Stimulated activated CD4-positive, alpha-beta T cell treated with anti-CD3 and anti-CD28 coated beads, TNF-alpha, amount 100 ng/mL, for 1 hour (primary cell): Measurements from ENCODE around the gene MAGEA11.
"Not testable (repeated sequence)": the region's sequence is repeated elsewhere in the genome, so short reads cannot be mapped to it uniquely, and the experiment has no call there.

ENCODE experiments used
- DNase-seq, 3 donors: peaks; one replicate each; pipeline ENCODE4 v3.0.0-alpha.2; 2020; ENCODE audit warnings: low read depth in 3 of 3, low spot score in 1 of 3

The MAGEA11 gene, protein sequence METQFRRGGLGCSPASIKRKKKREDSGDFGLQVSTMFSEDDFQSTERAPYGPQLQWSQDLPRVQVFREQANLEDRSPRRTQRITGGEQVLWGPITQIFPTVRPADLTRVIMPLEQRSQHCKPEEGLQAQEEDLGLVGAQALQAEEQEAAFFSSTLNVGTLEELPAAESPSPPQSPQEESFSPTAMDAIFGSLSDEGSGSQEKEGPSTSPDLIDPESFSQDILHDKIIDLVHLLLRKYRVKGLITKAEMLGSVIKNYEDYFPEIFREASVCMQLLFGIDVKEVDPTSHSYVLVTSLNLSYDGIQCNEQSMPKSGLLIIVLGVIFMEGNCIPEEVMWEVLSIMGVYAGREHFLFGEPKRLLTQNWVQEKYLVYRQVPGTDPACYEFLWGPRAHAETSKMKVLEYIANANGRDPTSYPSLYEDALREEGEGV

DNA sequence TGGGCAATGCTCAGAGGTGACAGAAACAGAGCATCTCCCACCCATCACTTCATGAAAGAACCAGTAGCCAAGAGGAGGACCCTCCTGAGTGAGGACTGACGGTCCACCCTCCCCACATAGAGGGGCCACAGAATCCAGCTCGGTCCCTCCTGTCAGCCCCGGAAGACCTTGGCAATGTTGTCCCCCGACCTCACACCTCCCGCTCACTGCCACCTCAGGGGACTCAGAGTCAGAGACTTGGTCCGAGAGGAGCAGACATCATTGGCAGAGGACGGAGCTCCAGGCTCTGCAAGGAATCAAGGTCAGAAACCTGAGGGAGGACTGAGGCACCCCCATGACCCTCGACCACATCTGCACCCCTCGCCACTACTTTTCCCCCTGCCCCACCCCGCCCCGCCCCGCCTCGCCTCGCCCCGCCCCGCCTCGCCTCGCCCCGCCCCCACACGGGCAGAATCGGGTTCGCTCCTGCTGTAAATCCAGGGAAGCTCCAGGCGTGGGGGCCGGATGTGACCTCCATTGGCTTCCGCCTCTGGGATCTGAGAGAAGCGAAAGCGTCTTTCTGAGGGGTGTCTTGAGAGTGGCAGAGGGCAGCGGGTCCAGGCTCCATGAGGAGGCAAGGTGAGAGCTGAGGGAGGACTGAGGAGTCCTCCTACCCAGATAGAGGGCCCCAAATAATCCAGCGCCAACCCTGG is at the start of gene MAGEA11:
MAGEA11 (plus strand) TSS at position 516 of the 692 bp plus-strand sequence. CDS start 1,100 bp downstream, outside the sequence.
- no peak for DNase-seq

DNA sequence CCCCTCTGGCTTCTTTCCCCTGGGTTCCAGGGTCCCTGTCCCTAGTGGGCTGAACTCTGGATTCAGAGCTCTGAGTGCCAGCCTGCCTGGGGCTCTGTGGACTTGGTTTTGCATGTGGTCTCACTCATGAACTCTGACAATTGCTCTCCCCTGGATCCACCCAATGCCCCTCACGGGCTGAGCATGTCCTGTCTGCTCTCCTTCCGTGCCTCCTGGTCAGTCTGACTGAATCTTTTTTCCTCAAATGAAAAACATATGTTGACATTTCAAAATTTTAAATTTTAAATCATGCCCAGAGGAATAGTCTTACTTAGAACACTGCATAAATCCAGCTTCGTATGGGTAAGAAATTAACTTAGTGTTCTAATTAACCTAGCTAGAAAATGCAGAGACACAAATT is 36.8 kb upstream of the MAGEA11 start:
- not testable (repeated sequence) for DNase-seq

DNA sequence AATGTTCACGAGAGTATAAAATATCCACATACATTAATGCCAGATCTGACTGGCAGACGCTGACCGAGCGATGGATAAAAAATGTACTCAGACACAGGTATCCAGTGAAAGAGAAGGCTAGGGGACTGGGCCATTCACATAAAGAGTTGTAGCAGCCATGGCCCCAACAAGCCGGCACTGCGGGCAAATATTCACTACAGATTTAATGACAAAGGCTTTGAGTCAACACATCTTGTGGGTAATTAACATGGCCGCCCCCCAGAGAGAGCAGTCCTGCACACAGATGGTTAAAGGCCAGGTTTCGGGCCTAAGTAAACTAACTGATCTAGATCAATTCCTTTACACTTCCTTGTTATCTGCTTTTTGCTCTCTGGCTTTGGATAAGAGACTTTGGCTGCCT is 36.3 kb upstream of the MAGEA11 start:
- DNase-seq: not testable (repeated sequence)

GRCh38 chrX:149679164-149679678 is 32.6 kb upstream of the MAGEA11 start:
- not testable (repeated sequence) for DNase-seq

- DNase-seq: no peak
Observed at GRCh38 chrX:149681182-149681581, 30.7 kb upstream of the MAGEA11 start.

- DNase-seq: no peak
Observed at GRCh38 chrX:149682031-149682430, 29.8 kb upstream of the MAGEA11 start.

DNA sequence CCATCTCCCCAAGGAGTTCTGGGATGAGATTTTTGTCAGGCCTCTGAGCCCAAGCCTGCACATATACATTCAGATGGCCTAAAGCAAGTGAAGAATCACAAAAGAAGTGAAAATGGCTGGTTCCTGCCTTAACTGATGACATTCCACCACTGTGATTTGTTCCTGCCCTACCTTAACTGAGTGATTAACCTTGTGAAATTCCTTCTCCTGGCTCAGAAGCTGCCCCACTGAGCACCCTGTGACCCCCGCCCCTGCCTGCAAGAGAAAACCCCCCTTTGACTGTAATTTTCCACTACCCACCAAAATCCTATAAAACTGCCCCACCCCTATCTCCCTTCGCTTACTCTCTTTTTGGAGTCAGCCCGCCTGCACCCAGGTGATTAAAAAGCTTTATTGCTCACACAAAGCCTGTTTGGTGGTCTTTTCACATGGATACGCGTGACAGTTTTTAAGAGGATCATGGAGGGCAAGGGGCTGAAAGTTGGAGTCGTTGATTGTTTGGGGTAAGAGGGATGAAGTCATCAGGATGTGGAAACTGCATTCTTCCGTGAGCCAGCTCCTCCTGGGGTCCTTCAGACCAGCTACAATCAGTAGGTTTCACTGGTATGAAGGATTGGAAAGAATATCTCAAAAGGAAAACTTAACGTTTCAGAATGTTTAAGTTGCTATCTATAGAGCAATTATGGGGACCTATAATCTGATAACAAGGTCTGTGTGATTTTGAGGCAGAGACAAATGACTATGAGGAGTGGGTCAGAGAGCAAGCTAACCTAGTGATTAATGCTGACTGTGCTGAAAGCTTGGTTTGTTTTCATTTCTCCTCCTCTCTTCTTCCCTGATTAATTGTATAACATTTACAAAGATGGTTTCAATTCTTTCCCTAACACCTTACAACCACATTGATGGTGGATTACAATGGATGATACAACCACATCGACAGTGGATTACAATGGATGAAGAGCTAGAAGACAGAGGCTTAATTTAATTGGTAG is 28.6 kb upstream of the MAGEA11 start:
- DNase-seq: no peak

DNA sequence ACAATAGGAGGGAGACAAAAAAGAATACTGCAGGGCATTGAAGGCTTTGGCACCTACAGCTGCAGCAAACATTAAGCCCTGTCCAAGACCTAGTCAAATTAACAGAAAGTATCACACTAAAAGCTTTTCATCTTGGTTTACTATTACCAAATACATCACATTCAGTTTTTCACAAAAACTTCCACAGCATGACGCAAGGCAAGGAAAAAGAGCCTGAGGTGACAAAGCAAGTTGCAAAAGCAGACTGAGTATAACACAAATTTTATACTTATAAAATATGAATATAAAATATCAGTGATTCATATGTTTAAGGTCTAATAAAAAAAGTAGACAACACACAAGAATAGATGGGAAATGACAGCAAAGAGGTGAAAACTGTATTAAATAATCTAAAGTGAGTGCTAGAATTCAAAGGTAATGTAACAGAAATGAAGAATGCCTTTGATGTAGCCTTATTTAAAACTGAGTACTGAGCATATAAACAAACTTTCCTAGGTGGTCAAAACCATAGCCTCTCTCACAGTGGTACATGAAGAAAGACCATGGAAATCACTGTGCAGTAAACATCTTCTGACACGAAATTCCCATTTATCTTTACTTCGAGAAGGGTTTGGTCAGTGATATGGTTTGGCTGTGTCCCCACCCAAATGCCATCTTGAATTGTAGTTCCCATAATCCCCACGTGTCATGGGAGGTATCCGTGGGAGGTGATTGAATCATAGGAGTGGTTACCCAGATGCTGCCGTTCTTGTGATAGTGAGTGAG is 27.7 kb upstream of the MAGEA11 start:
- DNase-seq: no peak

GRCh38 chrX:149687991-149688390 is 23.9 kb upstream of the MAGEA11 start:
- no peak for DNase-seq

- DNase-seq: no peak
Observed at GRCh38 chrX:149688552-149688951, 23.3 kb upstream of the MAGEA11 start.

DNA sequence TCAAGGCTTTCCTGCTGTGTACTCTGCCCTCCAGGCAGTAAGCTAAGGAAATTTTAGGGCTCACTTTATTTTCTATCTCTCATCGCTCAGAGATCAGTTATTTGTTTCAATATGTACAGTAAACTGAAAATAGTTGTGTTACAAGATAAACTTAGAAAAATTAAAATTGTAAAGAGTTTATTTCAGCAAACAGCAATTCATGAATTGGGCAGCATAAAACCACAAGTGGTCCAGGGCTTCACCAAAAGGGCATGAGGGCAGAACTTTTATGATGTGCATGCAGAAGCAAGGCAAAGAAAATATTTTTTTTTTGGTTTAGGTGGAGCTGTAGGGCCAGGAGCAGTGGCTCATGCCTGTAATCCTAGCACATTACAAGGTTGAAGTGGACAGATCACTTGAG is 20.1 kb upstream of the MAGEA11 start:
- no peak for DNase-seq

DNA sequence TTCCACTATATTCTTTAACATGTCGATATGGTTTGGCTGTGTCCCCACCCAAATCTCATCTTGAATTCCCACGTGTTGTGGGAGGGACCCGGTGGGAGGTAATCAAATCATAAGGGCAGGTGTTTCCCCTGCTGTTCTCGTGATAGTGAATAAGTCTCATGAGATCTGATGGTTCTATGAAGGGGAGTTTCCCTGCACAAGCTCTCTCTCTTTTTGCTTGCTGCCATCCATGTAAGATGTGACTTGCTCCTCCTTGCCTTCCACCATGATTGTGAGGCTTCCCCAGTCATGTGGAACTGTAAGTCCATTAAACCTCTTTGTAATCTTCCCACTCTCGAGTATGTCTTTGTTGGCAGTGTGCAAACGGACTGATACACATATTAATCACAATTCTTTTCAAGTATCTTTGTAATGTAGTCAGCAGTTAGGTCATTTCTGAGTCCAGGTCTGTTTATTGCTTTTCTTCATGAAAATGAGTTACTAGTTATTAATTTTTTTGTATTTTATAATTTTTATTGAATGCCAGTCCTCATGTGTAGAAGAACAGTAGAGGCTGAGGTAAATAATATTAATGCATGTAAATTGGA is 19.1 kb upstream of the MAGEA11 start:
- DNase-seq: not testable (repeated sequence)

DNA sequence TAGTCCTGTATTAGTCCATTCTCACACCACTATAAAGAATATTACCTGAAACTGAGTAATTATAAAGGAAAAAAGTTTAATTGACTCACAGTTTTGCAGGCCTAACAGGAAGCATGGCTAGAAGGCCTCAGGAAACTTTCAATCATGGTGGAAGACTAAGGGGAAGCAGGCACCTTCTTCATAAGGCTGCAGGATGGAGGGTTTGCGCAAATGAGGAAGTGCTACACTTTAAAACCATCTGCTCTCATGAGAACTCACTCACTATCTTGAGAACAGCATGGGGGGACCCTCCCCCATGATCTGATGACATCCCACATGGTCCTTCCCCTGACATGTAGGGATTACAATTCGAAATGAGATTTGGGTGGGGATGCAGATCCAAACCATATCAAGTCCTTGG is 12.1 kb upstream of the MAGEA11 start:
- DNase-seq: no peak

- DNase-seq: no peak
Observed at GRCh38 chrX:149704664-149705063, 7.2 kb upstream of the MAGEA11 start.

GRCh38 chrX:149707147-149707901 is 4.5 kb upstream of the MAGEA11 start:
- no peak for DNase-seq

DNA sequence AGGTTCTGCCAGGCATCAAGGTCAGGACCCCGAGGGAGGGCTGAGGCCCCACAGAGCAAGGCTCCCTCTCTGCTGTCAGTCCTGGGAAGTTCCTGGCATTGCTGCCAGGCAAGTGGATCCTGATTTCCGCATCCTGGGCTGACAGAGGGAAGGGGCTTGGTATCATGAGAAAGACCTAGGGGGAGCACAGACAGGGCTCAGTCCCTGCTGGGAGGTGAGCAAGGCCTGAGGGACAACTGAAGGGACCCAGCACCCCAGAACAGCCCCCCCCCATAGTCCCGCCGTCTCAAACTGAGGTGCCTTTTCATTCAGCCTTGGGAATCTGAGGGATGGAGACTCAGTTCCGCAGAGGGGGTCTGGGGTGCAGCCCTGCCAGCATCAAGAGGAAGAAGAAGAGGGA is 971 bp downstream of the MAGEA11 start:
- no peak for DNase-seq

GRCh38 chrX:149713279-149714050 is 1.6 kb downstream of the MAGEA11 start:
- no peak for DNase-seq

- no peak for DNase-seq
Observed at GRCh38 chrX:149715468-149715867, 3.6 kb downstream of the MAGEA11 start.
